Activated CD4-positive, CD25-positive, alpha-beta regulatory T cell treated with anti-CD3 and anti-CD28 coated beads, Interleukin-2, amount 50 U/mL, for 72 hours (primary cell): Measurements from ENCODE around the gene REEP1.
A peak's percentile ranks its signal among the peaks of the same experiment; 100 is the strongest.
"Not testable (repeated sequence)": the region's sequence is repeated elsewhere in the genome, so short reads cannot be mapped to it uniquely, and the experiment has no call there.

Experiments used
- DNase-seq: peaks from one replicate; pipeline ENCODE4 v3.0.0; 2021

REEP1 gene

DNA sequence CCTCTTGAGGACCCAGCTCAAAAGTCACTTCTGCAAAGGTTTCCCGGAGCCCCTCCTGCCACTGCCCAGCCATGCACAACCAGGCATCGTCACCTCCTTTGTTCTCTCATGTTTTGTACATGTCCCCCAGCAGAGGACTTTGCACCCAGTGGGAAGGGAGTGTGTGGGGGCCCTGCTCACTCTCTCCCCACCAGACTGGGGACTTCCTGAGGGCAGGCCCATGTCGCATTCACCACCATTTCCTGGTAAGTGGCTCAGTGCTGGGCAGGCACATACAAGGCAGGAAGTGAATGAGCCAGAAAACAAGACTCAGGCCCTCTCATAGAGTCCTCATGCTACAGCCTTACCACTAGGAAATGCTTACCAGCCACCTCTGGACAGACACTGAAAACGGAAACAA, 119.3 kb downstream of the REEP1 start:
- no peak for DNase-seq

DNA sequence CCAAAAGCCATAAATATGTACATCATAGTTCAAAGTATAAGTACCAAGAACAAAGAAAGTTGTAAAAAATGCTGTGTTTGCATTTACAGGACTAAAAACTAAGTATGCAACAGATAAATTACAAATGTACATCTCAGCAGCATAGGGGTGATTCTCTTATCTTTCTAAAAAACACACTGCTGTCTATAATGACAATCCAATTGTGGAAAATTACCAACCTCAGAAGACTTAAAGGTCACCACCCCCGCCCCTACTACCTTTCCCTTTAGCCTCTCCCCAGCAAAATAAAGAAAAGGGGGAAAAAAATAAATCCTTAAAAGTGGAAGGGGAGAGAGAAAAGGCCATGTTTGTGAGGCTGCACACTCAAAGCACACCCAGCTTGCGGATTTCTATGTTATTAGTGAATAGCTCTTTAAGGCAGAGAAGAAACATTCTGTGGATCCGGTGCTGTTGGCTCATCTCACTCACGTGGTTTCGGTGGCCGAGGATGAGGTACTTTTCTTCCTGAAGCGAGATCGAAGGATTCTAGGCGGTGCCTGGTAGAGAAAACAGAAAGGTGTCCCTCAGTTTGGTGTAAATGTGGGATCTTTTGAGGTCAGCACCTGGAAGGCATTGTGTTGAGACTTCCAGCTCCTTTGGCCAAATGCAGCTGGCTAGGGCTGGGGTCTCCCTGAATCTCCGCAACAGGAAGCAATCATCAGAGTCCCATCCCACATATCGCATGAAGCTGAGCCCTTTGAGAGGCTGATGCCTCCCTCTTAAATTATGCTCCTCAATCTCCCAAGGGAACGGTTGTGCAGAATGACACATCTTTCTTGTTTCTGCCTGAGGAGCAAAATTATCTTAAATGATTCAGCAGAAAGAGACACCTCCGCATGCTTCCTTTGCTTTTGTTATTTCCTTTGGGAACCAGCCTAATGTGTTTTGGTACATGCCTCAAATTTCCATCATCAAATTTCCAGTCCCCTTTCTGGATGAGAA, 120.6 kb downstream of the REEP1 start:
- no peak for DNase-seq

GRCh38 chr2:86214503-86214832, 123.0 kb downstream of the REEP1 start:
- DNase-seq: no peak

DNA sequence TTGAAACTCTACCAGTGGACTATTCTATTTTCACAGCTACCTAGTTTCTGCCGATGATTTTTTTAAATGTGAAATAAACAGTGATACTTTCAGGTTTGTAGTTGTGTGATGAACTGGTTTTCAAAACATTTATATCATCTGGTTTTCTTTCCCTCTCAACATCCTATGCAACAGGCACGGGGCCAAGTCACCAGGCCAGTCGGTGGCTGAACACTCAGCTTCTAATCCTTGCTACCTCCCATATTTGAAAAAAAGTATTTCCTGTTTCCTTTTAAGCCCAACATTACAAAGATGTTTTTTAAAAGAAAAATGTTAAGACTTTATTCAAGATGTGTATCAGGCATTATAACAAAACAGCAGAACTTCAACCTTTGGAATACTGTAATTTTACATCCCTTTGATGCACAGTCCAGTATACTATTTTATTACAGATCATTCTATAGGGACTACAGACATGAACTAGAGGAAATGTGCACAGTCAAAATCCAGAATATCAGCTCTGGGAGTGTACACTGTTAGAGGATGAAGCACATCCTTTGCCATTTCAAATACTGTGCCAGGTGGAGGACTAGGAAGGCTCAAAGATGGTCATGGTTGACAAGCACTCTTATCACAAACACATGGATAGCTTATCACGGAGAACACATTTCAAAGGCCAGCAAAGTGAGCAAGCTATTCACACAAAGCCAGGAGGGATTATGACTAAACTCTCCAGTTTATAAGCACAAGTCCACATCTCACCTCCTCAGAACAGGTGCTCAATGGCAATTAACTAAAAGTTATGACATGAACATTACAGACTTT, 123.5 kb downstream of the REEP1 start:
- no peak for DNase-seq

DNA sequence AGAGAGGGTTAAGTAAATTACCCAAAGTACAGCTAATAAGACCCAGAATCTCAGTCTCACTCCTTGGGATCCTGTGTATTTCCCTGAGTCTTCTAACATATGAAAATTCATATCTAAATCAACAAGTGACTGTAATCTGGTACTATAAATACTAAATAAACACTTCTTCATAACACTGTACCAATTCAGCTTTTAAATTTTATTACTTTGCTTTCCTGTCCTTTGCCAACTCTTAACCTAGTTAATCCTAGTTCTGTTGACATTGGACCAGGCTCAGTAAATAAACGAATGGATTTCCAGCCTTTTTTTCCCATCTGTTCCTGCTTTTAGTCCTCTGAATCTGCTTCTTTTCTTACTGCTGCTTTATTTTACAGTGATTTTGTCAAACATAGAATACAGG, 124.4 kb downstream of the REEP1 start:
- no peak for DNase-seq

DNA sequence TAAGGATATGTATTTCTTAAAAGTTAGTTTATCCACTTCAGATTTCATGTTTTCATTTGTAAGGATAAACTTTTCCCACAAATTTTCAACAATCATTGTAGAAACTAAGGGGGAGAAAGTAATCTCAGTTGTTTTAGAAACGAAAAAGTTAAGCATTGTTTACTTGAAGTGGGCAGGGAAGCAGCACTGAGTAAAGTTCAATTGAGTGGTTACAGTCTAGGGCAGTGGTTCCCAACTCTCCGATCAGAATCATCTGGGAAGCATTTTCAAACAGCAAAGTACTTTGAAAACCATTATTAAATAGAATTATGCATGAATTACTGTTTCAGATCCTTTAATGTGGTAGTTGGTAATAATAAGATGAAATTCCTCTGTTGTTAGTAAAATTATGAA, 125.6 kb downstream of the REEP1 start:
- no peak for DNase-seq

DNA sequence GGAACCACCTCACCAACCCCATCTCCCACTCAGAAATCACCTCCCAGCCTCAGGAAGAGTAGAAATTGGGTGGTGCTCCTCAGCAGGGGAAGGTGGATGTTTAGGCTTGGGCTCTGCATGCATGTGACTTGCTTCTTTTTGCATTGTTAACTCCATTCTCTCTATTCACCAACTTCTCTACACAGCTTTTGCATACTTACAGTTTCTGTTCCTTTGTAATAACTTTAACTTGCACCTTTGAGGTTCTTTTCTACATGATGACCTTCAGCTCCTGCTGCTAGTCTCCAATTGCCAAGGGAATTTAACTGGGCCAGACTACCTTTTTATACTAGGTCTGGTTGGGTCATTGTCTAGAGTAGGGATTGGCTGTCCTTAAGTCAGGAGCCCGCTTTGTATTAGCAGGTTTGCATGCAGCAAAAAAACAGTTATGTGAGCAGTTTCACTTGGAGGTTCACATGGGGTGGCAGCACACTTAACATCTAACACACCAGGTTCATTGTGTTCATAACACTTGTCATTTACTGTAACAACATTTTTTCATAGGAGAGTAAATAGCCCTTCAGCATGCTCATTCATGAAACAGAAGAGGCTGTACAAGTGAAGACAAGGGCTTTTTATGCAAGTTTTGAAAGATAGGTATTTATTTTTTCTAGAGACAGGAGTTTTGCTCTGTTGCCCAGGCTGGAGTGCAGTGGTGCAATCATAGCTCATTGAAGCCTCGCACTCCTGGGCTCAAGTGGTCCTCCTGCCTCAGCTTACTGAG, 126.2 kb downstream of the REEP1 start:
- no peak for DNase-seq

DNA sequence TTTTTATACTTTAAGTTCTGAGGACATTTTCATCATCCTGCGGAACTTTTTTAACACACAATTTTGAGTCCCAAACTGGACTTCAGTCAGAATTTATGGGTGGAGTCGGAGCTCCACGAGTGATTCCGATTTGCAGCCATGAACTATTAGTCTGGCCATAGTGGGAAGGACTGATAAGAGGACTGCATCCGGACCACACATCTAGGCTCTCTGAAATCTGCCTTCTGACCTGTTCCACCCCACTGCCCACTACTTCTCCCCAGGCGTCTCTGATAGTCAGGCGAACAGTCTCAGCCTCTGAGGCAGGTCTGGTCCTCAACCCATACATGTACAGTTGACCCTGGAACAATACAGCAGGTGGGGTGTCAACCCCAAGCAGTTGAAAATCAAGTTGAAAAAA, 133.0 kb downstream of the REEP1 start:
- DNase-seq: no peak

DNA sequence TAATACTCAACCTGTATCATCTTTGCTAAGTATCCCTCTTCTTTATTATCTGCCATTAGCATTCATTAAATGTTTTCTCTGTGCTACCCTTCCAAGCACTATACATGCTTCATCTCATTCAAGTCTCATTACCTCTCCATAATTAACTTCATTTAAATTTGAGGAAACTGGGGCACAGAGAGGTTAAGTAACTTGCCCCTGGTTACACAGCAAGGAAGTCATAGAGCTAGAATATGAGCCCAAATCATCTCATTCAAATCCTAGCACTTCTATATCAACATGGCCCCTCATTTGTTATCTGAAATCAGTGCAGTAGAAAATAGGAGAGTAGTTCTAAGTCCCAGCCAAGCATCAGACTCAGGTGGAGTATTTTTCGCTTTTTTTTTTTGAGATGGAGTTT, 133.8 kb downstream of the REEP1 start:
- no peak for DNase-seq

GRCh38 chr2:86202702-86203101, 134.7 kb downstream of the REEP1 start:
- DNase-seq: no peak

- no peak for DNase-seq
These were observed 135.1 kb downstream of the REEP1 start for GRCh38 chr2:86202336-86202692.

DNA sequence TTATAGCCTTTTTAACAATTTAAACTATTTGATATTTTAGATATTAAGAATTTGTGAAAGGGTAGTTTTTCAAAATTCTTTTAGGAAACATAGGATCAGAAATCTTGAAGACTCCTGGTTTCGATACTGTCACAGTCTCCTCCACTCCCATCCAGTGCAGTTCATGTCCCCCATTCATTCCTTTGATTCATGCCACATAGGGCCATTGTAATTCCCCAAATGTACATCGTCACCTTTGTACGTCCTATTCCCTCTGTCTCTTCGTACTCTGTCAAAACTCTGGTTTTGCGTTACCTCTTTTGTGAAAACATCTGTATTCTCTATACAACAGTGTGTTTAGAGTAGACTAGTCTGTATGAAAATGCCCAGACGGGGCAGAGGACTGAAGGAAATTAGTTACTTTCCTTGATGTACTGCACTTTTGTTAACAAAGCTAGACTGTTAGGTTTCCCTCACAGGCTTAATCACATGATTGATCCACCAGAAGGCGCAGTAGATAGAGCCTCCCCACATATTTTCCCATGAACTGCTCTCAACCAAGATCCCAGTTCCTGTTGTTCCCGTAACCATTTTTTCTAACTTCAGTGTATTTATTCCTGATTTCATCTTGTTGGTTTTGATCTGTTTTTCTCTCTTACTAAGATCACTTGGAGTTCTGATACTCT, 135.6 kb downstream of the REEP1 start:
- no peak for DNase-seq

- DNase-seq: not testable (repeated sequence)
These were observed 136.9 kb downstream of the REEP1 start for GRCh38 chr2:86200564-86200963.

- DNase-seq: no peak
These were observed 137.6 kb downstream of the REEP1 start for GRCh38 chr2:86199834-86200177.

DNA sequence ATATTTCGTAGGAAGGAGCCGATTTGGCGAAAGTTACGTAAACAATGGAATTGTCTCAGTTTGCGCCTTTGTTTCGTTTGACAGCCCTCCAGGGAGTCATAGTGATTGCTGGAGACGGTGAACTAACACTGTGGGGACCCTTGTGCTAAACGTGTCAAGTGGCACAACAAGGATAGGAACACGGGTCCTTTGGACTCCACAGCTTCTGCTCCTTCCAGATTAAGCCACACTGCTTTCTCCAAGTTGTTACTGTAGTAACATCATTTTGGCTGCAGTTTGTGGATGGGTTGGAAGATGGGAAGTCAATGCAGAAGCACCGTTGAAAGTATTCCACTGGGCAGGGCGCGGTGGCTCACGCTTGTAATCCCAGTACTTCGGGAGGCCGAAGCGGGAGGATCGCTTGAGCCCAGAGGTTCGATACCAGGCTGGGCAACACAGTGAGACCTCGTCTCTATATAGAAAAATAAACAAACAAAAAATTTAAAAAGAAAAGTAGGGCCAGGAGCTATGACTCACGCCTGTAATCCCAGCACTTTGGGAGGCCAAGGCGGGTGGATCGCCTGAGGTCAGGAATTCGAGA, 141.5 kb downstream of the REEP1 start:
- DNase-seq: no peak

DNA sequence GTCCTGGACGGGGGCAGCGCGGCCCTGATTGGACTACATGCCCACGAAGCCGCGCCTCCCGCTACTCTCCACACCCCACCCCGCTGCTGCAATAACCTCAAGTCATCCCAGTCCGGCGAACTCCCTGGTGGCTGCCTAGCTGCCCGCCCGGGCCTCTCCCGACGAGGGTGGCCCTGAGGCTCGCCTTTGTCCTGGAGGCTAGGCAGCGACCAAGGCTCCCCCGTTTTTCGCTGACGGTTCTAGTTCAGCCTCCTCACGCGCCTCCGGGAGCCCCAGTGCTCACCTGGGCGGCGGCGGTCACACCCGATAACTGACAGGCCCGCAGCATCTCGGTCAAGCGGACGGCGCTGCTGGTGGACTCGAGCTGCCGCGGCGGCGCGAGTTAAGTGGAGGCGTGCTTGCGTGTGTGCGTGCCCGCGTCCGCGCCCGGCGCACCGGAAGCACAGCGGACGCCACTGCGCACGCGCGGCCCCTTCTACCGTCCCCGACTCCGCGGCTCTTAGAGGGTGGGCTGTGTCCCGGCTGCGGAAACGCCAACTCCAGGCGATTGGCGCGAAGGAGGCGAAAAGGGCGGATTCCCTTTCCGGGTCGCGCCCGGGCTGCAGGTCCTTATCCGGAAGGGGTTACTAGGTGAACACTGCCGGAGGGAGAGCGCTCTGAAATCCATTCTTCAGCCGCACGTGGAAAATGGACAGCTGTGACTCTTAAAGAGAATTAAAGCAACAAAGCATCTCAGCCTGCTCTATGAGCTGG, 142.2 kb downstream of the REEP1 start, which contains the start of gene IMMT:
Gene IMMT, minus strand, starts transcription at position 408 of the 753 bp plus-strand sequence. Its CDS starts 80 bp downstream, at position 328.
- peak; percentile 92 for DNase-seq

DNA sequence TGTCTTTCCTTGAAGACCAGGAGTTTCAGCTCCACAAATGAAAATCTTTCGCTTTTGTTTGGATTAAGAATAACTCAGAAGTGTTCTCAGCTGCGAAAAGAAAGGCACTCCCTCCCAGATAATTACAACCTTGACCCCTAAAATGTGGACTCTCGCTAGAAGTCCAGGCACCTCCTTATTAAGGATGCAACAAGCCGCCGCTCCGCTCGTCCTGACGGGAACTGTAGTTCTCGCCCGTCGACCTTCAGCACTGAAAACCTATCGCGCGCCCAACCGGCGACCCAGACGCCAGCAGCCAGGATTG, 142.7 kb downstream of the REEP1 start:
- no peak for DNase-seq

DNA sequence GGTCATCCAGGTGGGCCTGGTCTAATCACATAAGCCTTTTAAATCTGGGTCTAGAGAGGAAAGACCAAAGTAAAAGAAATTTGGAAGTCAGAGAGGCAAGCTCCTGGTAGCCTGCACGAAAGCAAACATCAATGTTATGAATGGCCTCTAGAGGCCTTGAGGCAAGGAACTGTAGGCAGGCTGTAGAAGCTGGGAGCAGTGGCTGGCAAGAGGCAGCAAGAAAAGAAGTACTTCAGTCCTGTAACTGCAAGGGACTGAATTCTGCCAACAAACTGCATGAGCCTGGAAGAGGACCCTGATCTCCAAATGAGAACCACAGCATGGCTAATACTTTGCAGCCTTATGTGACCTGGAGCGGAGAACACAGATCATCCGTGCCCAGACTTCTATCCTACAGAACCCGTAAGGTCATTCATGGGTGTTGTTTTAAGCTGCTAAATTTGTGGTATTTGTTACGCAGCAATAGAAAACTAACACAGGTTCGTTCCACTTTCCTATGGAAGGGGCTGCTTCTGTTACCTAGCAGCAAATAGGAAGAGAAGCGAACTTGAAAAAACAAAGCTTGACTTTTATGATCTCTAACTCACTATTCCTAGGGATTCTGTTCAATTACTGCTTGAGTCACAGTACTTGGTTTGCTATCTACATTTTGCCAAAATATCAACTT, 143.4 kb downstream of the REEP1 start:
- no peak for DNase-seq

- DNase-seq: no peak
These were observed 147.5 kb downstream of the REEP1 start for GRCh38 chr2:86189782-86190416.

DNA sequence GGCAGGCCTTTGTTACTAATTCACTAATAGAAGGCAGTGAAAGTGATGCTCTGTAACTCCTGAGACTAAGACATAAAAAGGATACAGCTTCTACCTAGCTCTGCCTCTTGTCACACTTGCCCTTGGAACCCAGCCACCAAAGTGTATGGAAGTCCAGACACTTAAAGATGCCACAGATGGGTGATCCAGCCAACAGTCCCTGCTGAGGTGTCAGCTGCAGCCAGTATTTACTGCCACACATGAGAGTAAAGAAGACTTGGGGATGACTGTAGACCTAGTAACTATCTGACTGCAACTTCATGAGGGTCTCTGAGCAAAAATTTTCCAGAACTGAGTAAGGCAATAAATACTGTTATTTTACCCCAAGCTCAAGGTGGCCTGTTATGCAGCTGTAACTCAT, 151.0 kb downstream of the REEP1 start:
- no peak for DNase-seq
